Spleen (tissue), 7 donors: ENCODE results near the gene POLE3.

ENCODE experiments used
- POLR2A ChIP-seq, 3 donors: fragments of 450-650 bp; IDR thresholded peaks; one replicate each; pipeline ENCODE4 v1.5.1; 2017; ENCODE audit warnings: antibody characterized with exemption in 3 of 3, mild to moderate bottlenecking in 1 of 3
- POLR2AphosphoS5 ChIP-seq, 3 donors: sonication (generic); formaldehyde crosslinking; IDR thresholded peaks; one replicate each; pipeline ENCODE4 v1.5.1; 2017; ENCODE audit warnings: antibody characterized with exemption in 3 of 3
- TF ChIP-seq, protein P1 (sequence below), 11 experiments: fragments of 200-600 bp in 7 of 11; fragments of 450-650 bp in 4 of 11; sonication (generic) in 4 of 11; IDR thresholded peaks in 8 of 11; conservative IDR thresholded peaks in 3 of 11; 1 replicate in 7 of 11; 2 replicates in 4 of 11; pipeline versions ENCODE4 v1.4.0 to v1.8.0; 2016 to 2021; ENCODE audit warnings: antibody characterized with exemption in 11 of 11, inconsistent platforms in 4 of 11, mild to moderate bottlenecking in 1 of 11
- donor health status: DM: no; HTN: no; CAD: no; lungs with moderate emphysema.
- donor health status: DM: no; HTN: no; CAD: no.
- donor health status: DM: no; HTN: no; CAD: no.

DNA sequence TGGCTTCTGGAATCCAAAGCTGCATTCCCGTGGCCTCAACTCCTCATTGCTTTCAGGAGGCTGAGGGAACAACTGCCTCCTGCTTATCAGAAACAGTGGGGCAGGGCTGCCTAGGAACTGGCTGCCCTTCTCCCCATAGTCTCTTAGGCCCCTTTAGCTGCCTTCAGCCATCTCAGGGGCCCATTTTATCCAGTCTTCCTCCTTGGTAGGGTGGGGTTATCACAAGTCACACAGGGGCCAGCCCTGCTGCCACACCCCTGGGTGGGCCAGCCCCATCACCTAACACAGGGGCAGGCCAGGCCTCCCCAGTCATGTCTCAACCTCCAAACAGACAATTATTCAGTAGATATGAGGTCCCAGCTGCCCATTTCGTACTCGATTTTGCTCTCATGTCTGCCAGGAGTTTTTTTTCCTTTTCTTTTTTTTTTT lies 13.3 kb downstream of the POLE3 start:
- TF ChIP-seq POLR2A (IDR thresholded peaks at IDR 0.05) (no peak), POLR2AphosphoS5 (IDR thresholded peaks at IDR 0.05) (no peak)
- TF ChIP-seq, protein P1, sequence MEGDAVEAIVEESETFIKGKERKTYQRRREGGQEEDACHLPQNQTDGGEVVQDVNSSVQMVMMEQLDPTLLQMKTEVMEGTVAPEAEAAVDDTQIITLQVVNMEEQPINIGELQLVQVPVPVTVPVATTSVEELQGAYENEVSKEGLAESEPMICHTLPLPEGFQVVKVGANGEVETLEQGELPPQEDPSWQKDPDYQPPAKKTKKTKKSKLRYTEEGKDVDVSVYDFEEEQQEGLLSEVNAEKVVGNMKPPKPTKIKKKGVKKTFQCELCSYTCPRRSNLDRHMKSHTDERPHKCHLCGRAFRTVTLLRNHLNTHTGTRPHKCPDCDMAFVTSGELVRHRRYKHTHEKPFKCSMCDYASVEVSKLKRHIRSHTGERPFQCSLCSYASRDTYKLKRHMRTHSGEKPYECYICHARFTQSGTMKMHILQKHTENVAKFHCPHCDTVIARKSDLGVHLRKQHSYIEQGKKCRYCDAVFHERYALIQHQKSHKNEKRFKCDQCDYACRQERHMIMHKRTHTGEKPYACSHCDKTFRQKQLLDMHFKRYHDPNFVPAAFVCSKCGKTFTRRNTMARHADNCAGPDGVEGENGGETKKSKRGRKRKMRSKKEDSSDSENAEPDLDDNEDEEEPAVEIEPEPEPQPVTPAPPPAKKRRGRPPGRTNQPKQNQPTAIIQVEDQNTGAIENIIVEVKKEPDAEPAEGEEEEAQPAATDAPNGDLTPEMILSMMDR (IDR thresholded peaks at IDR 0.05 in 8 of 11, conservative IDR thresholded peaks at IDR 0.05 in 3 of 11), result no peak
